Subcutaneous adipose tissue (tissue), 4 donors: ENCODE measurements around the gene TBC1D12. TPM values are rescaled to one million over a fixed set of nuclear protein-coding genes. Genes with fewer than 3 reads are reported as not detected.

Experiments used
- CTCF ChIP-seq: fragments of 450-650 bp; IDR thresholded peaks from one replicate; pipeline ENCODE4 v1.5.1; 2016; ENCODE audit warnings: low read depth, mild to moderate bottlenecking, control low read depth, antibody characterized with exemption, moderate library complexity
- total RNA-seq, 4 donors: library from RNA; depleted of rRNA; stranded (reverse); fragments of >200 nt; gene quantifications; one replicate each; pipeline ENCODE4 v1.1.0, GENCODE V29; 2016

Gene TBC1D12
- total RNA-seq, 4 donors from 2014 or later = 19.0 to 24.2 (median 20.5) TPM

- TF ChIP-seq CTCF = no peak
These were observed 30.1 kb downstream of the TBC1D12 start for GRCh38 chr10:94432443-94432842.

GRCh38 chr10:94439275-94439861 is 37.0 kb downstream of the TBC1D12 start:
- TF ChIP-seq CTCF = no peak

- TF ChIP-seq CTCF = no peak
These were observed 37.8 kb downstream of the TBC1D12 start for GRCh38 chr10:94440096-94440495.

GRCh38 chr10:94443047-94443446 is 40.7 kb downstream of the TBC1D12 start:
- TF ChIP-seq CTCF = no peak

GRCh38 chr10:94443549-94443948 is 41.2 kb downstream of the TBC1D12 start:
- no peak for TF ChIP-seq CTCF

- no peak for TF ChIP-seq CTCF
These were observed 48.4 kb downstream of the TBC1D12 start for GRCh38 chr10:94450782-94451181.

- TF ChIP-seq CTCF = no peak
These were observed 49.7 kb downstream of the TBC1D12 start for GRCh38 chr10:94451883-94452519.
